Vagina (tissue), 2 donors: ENCODE data around the gene NUP210. TPM values are rescaled to one million over a fixed set of nuclear protein-coding genes. Genes with fewer than 3 reads are reported as not detected.

ENCODE experiments used
- DNase-seq, 2 donors: peaks; one replicate each; pipeline ENCODE4 v3.0.0-alpha.2; 2017; ENCODE audit errors: extremely low spot score in 2 of 2
- H3K27ac ChIP-seq: fragments of 200-600 bp; sonication (generic); one replicate; pipeline ENCODE4 v1.5.1; 2019
- H3K27me3 ChIP-seq: fragments of 200-600 bp; sonication (generic); one replicate; pipeline ENCODE4 v1.5.1; 2019
- H3K36me3 ChIP-seq, 2 donors: fragments of 200-600 bp; sonication (generic); one replicate each; pipeline ENCODE4 v1.5.1; 2017 to 2019
- H3K4me1 ChIP-seq: fragments of 200-600 bp; sonication (generic); one replicate; pipeline ENCODE4 v1.5.1; 2019
- H3K4me3 ChIP-seq, 2 donors: fragments of 200-600 bp; sonication (generic); 1 replicate in 1 of 2; 2 replicates in 1 of 2; pipeline ENCODE4 v1.5.1; 2016 to 2019
- H3K9me3 ChIP-seq: fragments of 200-600 bp; sonication (generic); one replicate; pipeline ENCODE4 v1.5.1; 2019
- CTCF ChIP-seq, 3 experiments: fragments of 450-650 bp in 2 of 3; fragments of 200-600 bp in 1 of 3; sonication (generic) in 1 of 3; IDR thresholded peaks; one replicate each; pipeline ENCODE4 v1.5.1; 2017 to 2019; ENCODE audit warnings: antibody characterized with exemption in 3 of 3, mild to moderate bottlenecking in 2 of 3, moderate library complexity in 2 of 3
- POLR2A ChIP-seq, 2 donors: fragments of 450-650 bp; IDR thresholded peaks; one replicate each; pipeline ENCODE4 v1.6.1; 2017; ENCODE audit warnings: antibody characterized with exemption in 2 of 2, mild to moderate bottlenecking in 2 of 2, moderate library complexity in 2 of 2
- POLR2AphosphoS5 ChIP-seq, 2 donors: sonication (generic); formaldehyde crosslinking; IDR thresholded peaks; one replicate each; pipeline ENCODE4 v1.9.0; 2017; ENCODE audit warnings: antibody characterized with exemption in 2 of 2, mild to moderate bottlenecking in 2 of 2, low read depth in 1 of 2; ENCODE audit not compliant: insufficient read depth in 1 of 2
- intact Hi-C: fragments of 100-400 bp; cut with DNase I; formaldehyde crosslinking; loops from one replicate; pipeline ENCODE4 v1.15.1; 2023
- total RNA-seq: library from RNA; depleted of rRNA; stranded (reverse); fragments of >200 nt; gene quantifications from one replicate; pipeline ENCODE4 v1.2.3, GENCODE V29; 2016

The NUP210 gene
- total RNA-seq, 1 donor from 2014 or later: 10.1 TPM

GRCh38 chr3:13347390-13347950, 72.7 kb downstream of the NUP210 start:
- TF ChIP-seq POLR2A (IDR thresholded peaks at IDR 0.05) (no peak), CTCF (IDR thresholded peaks at IDR 0.05) (no peak), POLR2AphosphoS5 (IDR thresholded peaks at IDR 0.05; ENCODE audit: insufficient read depth in 1 of 2, low read depth in 1 of 2) (no peak)
- no peaks in the 10 kb centered on the region for H3K36me3 ChIP-seq

GRCh38 chr3:13346481-13347389, 73.4 kb downstream of the NUP210 start:
- no peak overlapping the region for H3K4me3 ChIP-seq
- no peak for DNase-seq
- no peaks in the 10 kb centered on the region for H3K36me3 ChIP-seq

More at GRCh38 chr3:13347390-13347950, 72.7 kb downstream of the NUP210 start:
- no peaks in the 10 kb centered on the region for H3K4me1 ChIP-seq
- H3K27me3 ChIP-seq: no peaks in the 10 kb centered on the region
- no peaks in the 10 kb centered on the region for H3K9me3 ChIP-seq
- intact Hi-C loops: no loop called here
- DNase-seq: no peak
- H3K27ac ChIP-seq: no peak overlapping the region
- H3K4me3 ChIP-seq: no peak overlapping the region

GRCh38 chr3:13345772-13346171, 74.3 kb downstream of the NUP210 start:
- intact Hi-C loops: no loop called here
- no peaks in the 10 kb centered on the region for H3K9me3 ChIP-seq
- H3K36me3 ChIP-seq: no peaks in the 10 kb centered on the region
- no peak for TF ChIP-seq CTCF (IDR thresholded peaks at IDR 0.05)
- TF ChIP-seq POLR2A (IDR thresholded peaks at IDR 0.05): no peak
- no peak for TF ChIP-seq POLR2AphosphoS5 (IDR thresholded peaks at IDR 0.05; ENCODE audit: insufficient read depth in 1 of 2, low read depth in 1 of 2)
- H3K27me3 ChIP-seq: no peaks in the 10 kb centered on the region
- H3K4me1 ChIP-seq: no peaks in the 10 kb centered on the region
- no peak for DNase-seq
- H3K27ac ChIP-seq: no peak overlapping the region
- H3K4me3 ChIP-seq: no peak overlapping the region

More at GRCh38 chr3:13346481-13347389, 73.4 kb downstream of the NUP210 start:
- intact Hi-C loops: no loop called here
- H3K9me3 ChIP-seq: no peaks in the 10 kb centered on the region
- H3K27me3 ChIP-seq: no peaks in the 10 kb centered on the region
- no peak overlapping the region for H3K27ac ChIP-seq
- TF ChIP-seq POLR2A (IDR thresholded peaks at IDR 0.05) (no peak), CTCF (IDR thresholded peaks at IDR 0.05) (no peak), POLR2AphosphoS5 (IDR thresholded peaks at IDR 0.05; ENCODE audit: insufficient read depth in 1 of 2, low read depth in 1 of 2) (no peak)
- no peaks in the 10 kb centered on the region for H3K4me1 ChIP-seq

GRCh38 chr3:13345284-13345683, 74.8 kb downstream of the NUP210 start:
- DNase-seq: no peak
- TF ChIP-seq CTCF (IDR thresholded peaks at IDR 0.05) (no peak), POLR2A (IDR thresholded peaks at IDR 0.05) (no peak), POLR2AphosphoS5 (IDR thresholded peaks at IDR 0.05; ENCODE audit: insufficient read depth in 1 of 2, low read depth in 1 of 2) (no peak)
- Histone ChIP-seq H3K27ac (no peak overlapping the region), H3K4me1 (no peaks in the 10 kb centered on the region), H3K4me3 (no peak overlapping the region), H3K36me3 (no peaks in the 10 kb centered on the region), H3K27me3 (no peaks in the 10 kb centered on the region), H3K9me3 (no peaks in the 10 kb centered on the region)
- intact Hi-C loops: no loop called here

GRCh38 chr3:13344663-13345062, 75.5 kb downstream of the NUP210 start:
- Histone ChIP-seq H3K27ac (no peak overlapping the region), H3K4me3 (no peak overlapping the region), H3K36me3 (no peaks in the 10 kb centered on the region), H3K4me1 (no peaks in the 10 kb centered on the region), H3K27me3 (no peaks in the 10 kb centered on the region), H3K9me3 (no peaks in the 10 kb centered on the region)
- no peak for DNase-seq
- intact Hi-C loops: no loop called here
- TF ChIP-seq POLR2A (IDR thresholded peaks at IDR 0.05) (no peak), CTCF (IDR thresholded peaks at IDR 0.05) (no peak), POLR2AphosphoS5 (IDR thresholded peaks at IDR 0.05; ENCODE audit: insufficient read depth in 1 of 2, low read depth in 1 of 2) (no peak)
